Prostate gland (tissue), 2 donors: ENCODE data around the gene UNC79.

Experiments
- POLR2A ChIP-seq: fragments of 450-650 bp; IDR thresholded peaks from one replicate; pipeline ENCODE4 v1.6.1; 2016; ENCODE audit warnings: antibody characterized with exemption, mild to moderate bottlenecking
- TF ChIP-seq, protein P1 (sequence below), 4 experiments: fragments of 200-600 bp in 2 of 4; fragments of 450-650 bp in 2 of 4; sonication (generic) in 2 of 4; IDR thresholded peaks; 1 replicate in 3 of 4; 2 replicates in 1 of 4; pipeline ENCODE4 v1.5.1; 2016 to 2019; ENCODE audit warnings: antibody characterized with exemption in 4 of 4, mild to moderate bottlenecking in 2 of 4, moderate library complexity in 2 of 4

GRCh38 chr14:93540235-93540634, 109.5 kb downstream of the UNC79 start:
- TF ChIP-seq, protein P1, sequence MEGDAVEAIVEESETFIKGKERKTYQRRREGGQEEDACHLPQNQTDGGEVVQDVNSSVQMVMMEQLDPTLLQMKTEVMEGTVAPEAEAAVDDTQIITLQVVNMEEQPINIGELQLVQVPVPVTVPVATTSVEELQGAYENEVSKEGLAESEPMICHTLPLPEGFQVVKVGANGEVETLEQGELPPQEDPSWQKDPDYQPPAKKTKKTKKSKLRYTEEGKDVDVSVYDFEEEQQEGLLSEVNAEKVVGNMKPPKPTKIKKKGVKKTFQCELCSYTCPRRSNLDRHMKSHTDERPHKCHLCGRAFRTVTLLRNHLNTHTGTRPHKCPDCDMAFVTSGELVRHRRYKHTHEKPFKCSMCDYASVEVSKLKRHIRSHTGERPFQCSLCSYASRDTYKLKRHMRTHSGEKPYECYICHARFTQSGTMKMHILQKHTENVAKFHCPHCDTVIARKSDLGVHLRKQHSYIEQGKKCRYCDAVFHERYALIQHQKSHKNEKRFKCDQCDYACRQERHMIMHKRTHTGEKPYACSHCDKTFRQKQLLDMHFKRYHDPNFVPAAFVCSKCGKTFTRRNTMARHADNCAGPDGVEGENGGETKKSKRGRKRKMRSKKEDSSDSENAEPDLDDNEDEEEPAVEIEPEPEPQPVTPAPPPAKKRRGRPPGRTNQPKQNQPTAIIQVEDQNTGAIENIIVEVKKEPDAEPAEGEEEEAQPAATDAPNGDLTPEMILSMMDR (IDR thresholded peaks at IDR 0.05) = no peak
- TF ChIP-seq POLR2A = no peak
